Omental fat pad (tissue), 4 donors: Measurements from ENCODE around the gene NUCB2. TPM values are rescaled to one million over a fixed set of nuclear protein-coding genes. Genes with fewer than 3 reads are reported as not detected.

ENCODE experiments used
- ATAC-seq: fragments of 150-250 bp; one replicate; pipeline ENCODE4 v1.9.1; 2016; ENCODE audit warnings: mild to moderate bottlenecking, moderate library complexity; ENCODE audit not compliant: low FRiP score
- DNase-seq: peaks from one replicate; pipeline ENCODE4 v3.0.0-alpha.2; 2019; ENCODE audit warnings: low spot score
- total RNA-seq, 4 donors: library from RNA; depleted of rRNA; stranded (reverse); fragments of >200 nt; gene quantifications; one replicate each; pipeline ENCODE4 v1.1.0, GENCODE V29; 2016
- TF ChIP-seq, protein P1 (sequence below), 3 donors: fragments of 450-650 bp; IDR thresholded peaks; one replicate each; pipeline ENCODE4 v1.5.1; 2016 to 2017; ENCODE audit warnings: antibody characterized with exemption in 3 of 3, mild to moderate bottlenecking in 3 of 3, moderate library complexity in 2 of 3

The NUCB2 gene
- total RNA-seq, 4 donors from 2014 or later, result 31.9 to 54.7 (median 41.8) TPM

DNA sequence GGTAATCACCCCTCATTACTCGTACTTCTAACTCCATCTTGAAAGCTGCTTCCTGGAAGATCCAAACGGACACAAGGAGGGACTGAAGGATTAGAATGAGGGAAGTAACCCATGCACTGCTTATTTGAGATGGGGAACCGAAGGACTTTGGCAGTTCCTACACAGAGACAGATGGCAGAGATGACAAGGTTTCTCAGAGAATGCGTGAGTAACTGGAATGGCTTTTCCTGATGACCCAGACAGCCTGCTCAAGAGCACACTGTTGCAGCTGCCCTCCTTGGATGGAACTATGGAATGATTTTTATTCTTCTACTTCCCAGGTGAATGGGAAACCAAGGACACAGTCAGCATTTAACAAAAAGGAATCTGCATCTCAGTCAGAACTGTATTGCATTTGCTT, 104.6 kb downstream of the NUCB2 start:
- no peak for DNase-seq
- ATAC-seq, result no peak
- TF ChIP-seq, protein P1, sequence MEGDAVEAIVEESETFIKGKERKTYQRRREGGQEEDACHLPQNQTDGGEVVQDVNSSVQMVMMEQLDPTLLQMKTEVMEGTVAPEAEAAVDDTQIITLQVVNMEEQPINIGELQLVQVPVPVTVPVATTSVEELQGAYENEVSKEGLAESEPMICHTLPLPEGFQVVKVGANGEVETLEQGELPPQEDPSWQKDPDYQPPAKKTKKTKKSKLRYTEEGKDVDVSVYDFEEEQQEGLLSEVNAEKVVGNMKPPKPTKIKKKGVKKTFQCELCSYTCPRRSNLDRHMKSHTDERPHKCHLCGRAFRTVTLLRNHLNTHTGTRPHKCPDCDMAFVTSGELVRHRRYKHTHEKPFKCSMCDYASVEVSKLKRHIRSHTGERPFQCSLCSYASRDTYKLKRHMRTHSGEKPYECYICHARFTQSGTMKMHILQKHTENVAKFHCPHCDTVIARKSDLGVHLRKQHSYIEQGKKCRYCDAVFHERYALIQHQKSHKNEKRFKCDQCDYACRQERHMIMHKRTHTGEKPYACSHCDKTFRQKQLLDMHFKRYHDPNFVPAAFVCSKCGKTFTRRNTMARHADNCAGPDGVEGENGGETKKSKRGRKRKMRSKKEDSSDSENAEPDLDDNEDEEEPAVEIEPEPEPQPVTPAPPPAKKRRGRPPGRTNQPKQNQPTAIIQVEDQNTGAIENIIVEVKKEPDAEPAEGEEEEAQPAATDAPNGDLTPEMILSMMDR (IDR thresholded peaks at IDR 0.05), result no peak

Other genes starting within 250 kb of the NUCB2 start
- gene RPS13, start 199.1 kb upstream of the NUCB2 start, total RNA-seq, result 1,000 to 10,000 TPM; 1,397 to 1,720 (median 1,505) TPM
- gene PIK3C2A, start 68.8 kb upstream of the NUCB2 start, total RNA-seq, result 100 to 1,000 TPM in 2 of 4 donors, 10 to 100 TPM in 2; 67.9 to 134 (median 90.0) TPM
- gene NCR3LG1, start 75.1 kb downstream of the NUCB2 start, total RNA-seq, result 10 to 100 TPM in 2 of 4 donors, 1 to 10 TPM in 2; 3.5 to 23.9 (median 11.0) TPM
- 1 to 10 TPM in 3 of 4 donors, under 1 TPM in 1; 0.37 to 6.1 (median 2.5) TPM for gene KCNJ11, start 111.9 kb downstream of the NUCB2 start, total RNA-seq
- 1 to 10 TPM in 1 of 4 donors, under 1 TPM in 1, not detected in 2; 0.38 to 2.2 TPM for gene ABCC8, start 200.1 kb downstream of the NUCB2 start, total RNA-seq